GM23248 (cell line): ENCODE measurements around the gene SPINK4. TPM values are rescaled to one million over a fixed set of nuclear protein-coding genes. Genes with fewer than 3 reads are reported as not detected.

ENCODE experiments used
- DNase-seq: peaks from one replicate; pipeline ENCODE4 v3.0.0-alpha.2; 2015
- H2AFZ ChIP-seq: fragments of 200-600 bp; sonication (generic); 2 replicates; pipeline ENCODE4 v1.6.1; 2016; ENCODE audit warnings: antibody characterized with exemption
- H3F3A ChIP-seq: fragments of 200-600 bp; sonication (generic); 2 replicates; pipeline ENCODE4 v1.6.1; 2016; ENCODE audit warnings: mild to moderate bottlenecking, antibody characterized with exemption, mixed run types; ENCODE audit not compliant: insufficient read depth
- H3K27ac ChIP-seq: fragments of 200-600 bp; sonication (generic); 2 replicates; pipeline ENCODE4 v1.5.1; 2016; ENCODE audit warnings: mild to moderate bottlenecking
- H3K27me3 ChIP-seq: fragments of 200-600 bp; sonication (generic); replicated peaks from 2 replicates; pipeline ENCODE4 v1.6.1; 2016; ENCODE audit warnings: mild to moderate bottlenecking; ENCODE audit not compliant: insufficient read depth
- H3K36me3 ChIP-seq: fragments of 200-600 bp; sonication (generic); 2 replicates; pipeline ENCODE4 v1.6.1; 2016; ENCODE audit warnings: low read depth, mild to moderate bottlenecking
- H3K4me1 ChIP-seq: fragments of 200-600 bp; sonication (generic); 2 replicates; pipeline ENCODE4 v1.6.1; 2016; ENCODE audit warnings: mild to moderate bottlenecking; ENCODE audit not compliant: insufficient read depth
- H3K4me2 ChIP-seq: fragments of 200-600 bp; sonication (generic); one replicate; pipeline ENCODE4 v1.6.1; 2016; ENCODE audit warnings: mild to moderate bottlenecking; ENCODE audit not compliant: unreplicated experiment
- H3K4me3 ChIP-seq: fragments of 200-600 bp; sonication (generic); 2 replicates; pipeline ENCODE4 v1.5.1; 2016; ENCODE audit warnings: mild to moderate bottlenecking
- H3K79me2 ChIP-seq: fragments of 200-600 bp; sonication (generic); 2 replicates; pipeline ENCODE4 v1.6.1; 2016; ENCODE audit warnings: mild to moderate bottlenecking; ENCODE audit not compliant: insufficient read depth
- H3K9ac ChIP-seq: fragments of 200-600 bp; sonication (generic); 2 replicates; pipeline ENCODE4 v1.6.1; 2016; ENCODE audit warnings: mild to moderate bottlenecking
- H3K9me2 ChIP-seq: fragments of 200-600 bp; sonication (generic); 2 replicates; pipeline ENCODE4 v1.6.1; 2016; ENCODE audit warnings: mixed run types, mild to moderate bottlenecking, moderate library complexity; ENCODE audit not compliant: insufficient read depth
- H3K9me3 ChIP-seq: fragments of 200-600 bp; sonication (generic); one replicate; pipeline ENCODE4 v1.6.1; 2017; ENCODE audit warnings: low read depth
- H4K20me1 ChIP-seq: fragments of 200-600 bp; sonication (generic); 2 replicates; pipeline ENCODE4 v1.6.0; 2016; ENCODE audit not compliant: insufficient read depth
- EZH2 ChIP-seq: fragments of 200-600 bp; sonication (generic); IDR thresholded peaks from 2 replicates; pipeline ENCODE4 v1.6.1; 2018; ENCODE audit warnings: antibody characterized with exemption, mild to moderate bottlenecking; ENCODE audit not compliant: insufficient read depth, poor library complexity, severe bottlenecking
- EZH2phosphoT487 ChIP-seq: fragments of 200-600 bp; sonication (generic); IDR thresholded peaks from 2 replicates; pipeline ENCODE4 v1.6.1; 2018; ENCODE audit warnings: antibody characterized with exemption, moderate library complexity, mild to moderate bottlenecking, low read depth; ENCODE audit not compliant: insufficient read depth
- WGBS, 2 experiments: methylation state at CpG; one replicate each; pipeline ENCODE4 v1.1.6; 2015 to 2017; ENCODE audit warnings: low lambda C conversion rate in 2 of 2, low coverage in 1 of 2; ENCODE audit errors: missing lambda C conversion rate in 2 of 2; 5-methylcytosine and 5-hydroxymethylcytosine counted together
- in situ Hi-C: fragments of 300-500 bp; cut with MboI; formaldehyde crosslinking; loops from 2 replicates; pipeline ENCODE4 v1.15.0; 2020
- polyA plus RNA-seq: library from polyadenylated mRNA; unstranded; fragments of >200 nt; fragmentation: Nextera tagmentation; extraction: Ambion mirVana; gene quantifications from 2 replicates; pipeline ENCODE4 v1.2.1, GENCODE V29; 2016
- total RNA-seq: library from RNA; depleted of rRNA; stranded (reverse); fragments of >200 nt; shearing (Covaris generic); gene quantifications from 2 replicates; pipeline ENCODE4 v1.2.3, GENCODE V29; 2014

The SPINK4 gene
- total and polyA plus RNA-seq, 2 experiments from 2014 or later, result not detected

GRCh38 chr9:33244137-33244784, 4.3 kb downstream of the SPINK4 start:
- Histone ChIP-seq H3K79me2 (no peaks in the 10 kb centered on the region), H2AFZ (no peak overlapping the region), H3K9me2 (no peaks in the 10 kb centered on the region), H3K27me3 (no peaks in the 10 kb centered on the region), H3K27ac (no peak overlapping the region), H3K4me1 (no peaks in the 10 kb centered on the region), H3K9me3 (no peaks in the 10 kb centered on the region), H3K36me3 (no peaks in the 10 kb centered on the region), H3F3A (no peaks in the 10 kb centered on the region), H4K20me1 (no peaks in the 10 kb centered on the region), H3K4me2 (no peak overlapping the region), H3K4me3 (no peak overlapping the region), H3K9ac (no peak overlapping the region)
- in situ Hi-C loops, result no loop called here
- DNase-seq, result no peak
- TF ChIP-seq EZH2phosphoT487, result no peak
- TF ChIP-seq EZH2, result no peak
- WGBS, 2 experiments, result 82% methylated on average over 9 of the region's 9 CpGs

GRCh38 chr9:33245341-33245740, 5.4 kb downstream of the SPINK4 start:
- no peak overlapping the region for H3K9ac ChIP-seq
- no peak for DNase-seq
- H3K36me3 ChIP-seq, result no peaks in the 10 kb centered on the region
- no peaks in the 10 kb centered on the region for H3K9me2 ChIP-seq
- WGBS, 2 experiments, result 83 to 86% methylated on average over 2 of the region's 2 CpGs
- H3K79me2 ChIP-seq, result no peaks in the 10 kb centered on the region
- no peak overlapping the region for H3K27ac ChIP-seq
- no peaks in the 10 kb centered on the region for H4K20me1 ChIP-seq
- peaks cover 5% of the 10 kb centered on the region for H3F3A ChIP-seq
- no peak overlapping the region for H3K4me3 ChIP-seq
- peaks cover 3% of the 10 kb centered on the region for H3K4me1 ChIP-seq
- H2AFZ ChIP-seq, result no peak overlapping the region
- no peaks in the 10 kb centered on the region for H3K9me3 ChIP-seq
- in situ Hi-C loops, result no loop called here
- no peak overlapping the region for H3K4me2 ChIP-seq
- no peaks in the 10 kb centered on the region for H3K27me3 ChIP-seq
- no peak for TF ChIP-seq EZH2
- TF ChIP-seq EZH2phosphoT487, result no peak

GRCh38 chr9:33246269-33246860, 6.4 kb downstream of the SPINK4 start:
- H2AFZ ChIP-seq, result no peak overlapping the region
- H3K4me3 ChIP-seq, result no peak overlapping the region
- peaks cover 14% of the 10 kb centered on the region for H3F3A ChIP-seq
- TF ChIP-seq EZH2phosphoT487, result no peak
- no peak for TF ChIP-seq EZH2
- no peaks in the 10 kb centered on the region for H4K20me1 ChIP-seq
- H3K9me2 ChIP-seq, result no peaks in the 10 kb centered on the region
- no peak overlapping the region for H3K9ac ChIP-seq
- 92 to 94% methylated on average over 9 of the region's 9 CpGs for WGBS, 2 experiments
- no peaks in the 10 kb centered on the region for H3K9me3 ChIP-seq
- no peaks in the 10 kb centered on the region for H3K36me3 ChIP-seq
- H3K4me1 ChIP-seq, result peaks cover 12% of the 10 kb centered on the region
- no peaks in the 10 kb centered on the region for H3K27me3 ChIP-seq
- in situ Hi-C loops, result no loop called here
- no peak for DNase-seq
- no peak overlapping the region for H3K4me2 ChIP-seq
- H3K79me2 ChIP-seq, result no peaks in the 10 kb centered on the region
- H3K27ac ChIP-seq, result no peak overlapping the region

DNA sequence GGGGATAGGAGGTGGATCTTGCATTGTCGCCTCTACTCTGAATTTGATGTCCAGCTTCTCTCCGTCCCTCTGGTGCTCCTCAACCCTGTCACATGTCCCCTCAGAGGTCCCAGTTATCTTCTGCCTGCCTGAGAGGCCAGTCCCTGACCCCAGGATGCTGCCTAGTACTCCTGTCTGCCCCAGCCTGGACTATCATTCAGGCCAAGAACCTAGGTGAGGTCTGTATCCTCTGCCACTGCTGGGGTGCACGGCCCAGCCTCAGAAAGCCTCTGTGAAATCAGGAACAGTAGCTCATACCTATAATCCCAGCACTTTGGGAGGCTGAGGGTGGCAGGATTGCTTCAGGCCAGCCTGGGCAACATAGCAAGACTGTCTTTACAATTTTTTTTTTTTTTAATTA, 8.6 kb downstream of the SPINK4 start:
- Histone ChIP-seq H3K4me2 (no peak overlapping the region), H3K79me2 (no peaks in the 10 kb centered on the region), H3K9me3 (no peaks in the 10 kb centered on the region), H2AFZ (no peak overlapping the region), H3F3A (peaks cover 27% of the 10 kb centered on the region), H3K27ac (no peak overlapping the region), H3K9ac (no peak overlapping the region), H3K27me3 (no peaks in the 10 kb centered on the region), H3K4me1 (peaks cover 14% of the 10 kb centered on the region), H3K36me3 (no peaks in the 10 kb centered on the region; the same call in 1 of the 2 replicates), H3K4me3 (no peak overlapping the region), H4K20me1 (no peaks in the 10 kb centered on the region), H3K9me2 (no peaks in the 10 kb centered on the region)
- 98% methylated on average over 3 of the region's 3 CpGs for WGBS, 2 experiments
- in situ Hi-C loops, result no loop called here
- DNase-seq, result no peak
- no peak for TF ChIP-seq EZH2phosphoT487
- TF ChIP-seq EZH2, result no peak
